Heart right ventricle (tissue), 16 donors: Measurements from ENCODE around the gene C4orf54. TPM values are rescaled to one million over a fixed set of nuclear protein-coding genes. Genes with fewer than 3 reads are reported as not detected.

Experiments used
- ATAC-seq, 8 donors: fragments of 200-7000 bp; cut with Tn5 transposase; one replicate each; pipeline ENCODE4 v1.9.1; 2020; ENCODE audit warnings: mild to moderate bottlenecking in 8 of 8, moderate library complexity in 8 of 8, moderate number of reproducible peaks in 1 of 8
- DNase-seq, 2 donors: peaks; one replicate each; pipeline ENCODE4 v3.0.0-alpha.2; 2020
- H3K27ac ChIP-seq, 10 donors: fragments of 200-600 bp; sonication (generic) in 2 of 10; one replicate each; pipeline versions ENCODE4 v1.5.0 to v1.8.0; 2020 to 2022; ENCODE audit warnings: mild to moderate bottlenecking in 3 of 10
- H3K27me3 ChIP-seq, 7 donors: fragments of 200-600 bp; one replicate each; pipeline ENCODE4 v1.8.0; 2021 to 2022; ENCODE audit warnings: mild to moderate bottlenecking in 2 of 7
- H3K36me3 ChIP-seq, 9 donors: fragments of 200-600 bp; sonication (generic) in 1 of 9; one replicate each; pipeline versions ENCODE4 v1.5.0 to v1.8.0; 2020 to 2022; ENCODE audit warnings: mild to moderate bottlenecking in 2 of 9
- H3K4me1 ChIP-seq, 9 donors: fragments of 200-600 bp; sonication (generic) in 1 of 9; one replicate each; pipeline versions ENCODE4 v1.5.0 to v1.8.0; 2020 to 2022; ENCODE audit warnings: mild to moderate bottlenecking in 4 of 9
- H3K4me3 ChIP-seq, 10 donors: fragments of 200-600 bp; sonication (generic) in 2 of 10; one replicate each; pipeline versions ENCODE4 v1.5.0 to v1.8.0; 2020 to 2022; ENCODE audit warnings: mild to moderate bottlenecking in 7 of 10, moderate library complexity in 2 of 10
- H3K9me3 ChIP-seq, 11 donors: fragments of 200-600 bp in 10 of 11; sonication (generic) in 2 of 11; one replicate each; pipeline versions ENCODE4 v1.5.0 to v1.8.0; 2013 to 2022; ENCODE audit warnings: mild to moderate bottlenecking in 2 of 11, control low read depth in 1 of 11, moderate library complexity in 1 of 11
- WGBS, 2 donors: extraction: QIAGEN DNeasy Blood & Tissue Kit; methylation state at CpG; one replicate each; pipeline ENCODE4 v1.1.7; 2013; ENCODE audit warnings: inconsistent platforms in 1 of 2; 5-methylcytosine and 5-hydroxymethylcytosine counted together
- intact Hi-C, 10 donors: fragments of 100-400 bp; cut with DNase I; formaldehyde crosslinking; loops; one replicate each; pipeline versions ENCODE4 v1.11.1 to v1.14.2; 2022
- polyA plus RNA-seq, 2 donors: library from polyadenylated mRNA; stranded (reverse); fragments of 200-250 nt; gene quantifications; one replicate each; pipeline ENCODE4 v1.2.3, GENCODE V29; 2013
- total RNA-seq, 10 donors: library from RNA; stranded (reverse); fragmentation: NEBNext Ultra II Directional in 3 of 10; extraction: Animal tissue kit (Norgen Biotek cat#: 25700) in 3 of 10; gene quantifications; one replicate each; pipeline versions ENCODE4 v1.2.1 to v1.2.4, GENCODE V29; 2021 to 2023
- TF ChIP-seq, protein P1 (sequence below), 9 donors: fragments of 200-600 bp; sonication (generic) in 2 of 9; IDR thresholded peaks; one replicate each; pipeline versions ENCODE4 v1.5.0 to v1.8.0; 2021 to 2022; ENCODE audit warnings: antibody characterized with exemption in 9 of 9, mild to moderate bottlenecking in 5 of 9, moderate library complexity in 1 of 9
- donor health status: Arrhythmogenic right ventricular cardiomyopathy.
- donor health status: ischemic (EF 13 %, LVEDD 7.1; RV severe dilation, severe dysfunction).
- donor health status: healthy with polysubstance abuse.
- donor health status: DM: no; HTN: yes; CAD: no.
- donor health status: DM: no; HTN: no; CAD: no.
- donor health status: ischemic (EF 25% LVEDD 6.9; RV normal size, moderate dysfunction).
- donor health status: ischemic (EF 25% LVEDD 5.7; RV mildly dilated, moderate dysfunction).
- donor health status: healthy.
- donor health status: DM: yes; HTN: yes; CAD: no.
- donor health status: Ischemic cardiomyopathy.
- donor health status: ischemic (EF 35%, LVEDD 5.7; RV mildly dilated, moderate dysfunction).
- donor health status: nonischemic (EF 11% LVEDD 7.7; RV severe dilation, severe dysfunction).
- donor health status: DM: yes; HTN: yes; CAD: no.
- donor health status: PGD.
- donor health status: ischemic (EF 29% LVEDD 5.4; RV normal size, mild dysfunction).
- donor health status: nonischemic (EF 23%, LVEDD 6.1; RV moderate dilation, normal function).

C4orf54 gene
- total and polyA plus RNA-seq, 12 donors: 0.68 to 14.4 (median 1.6) TPM

DNA sequence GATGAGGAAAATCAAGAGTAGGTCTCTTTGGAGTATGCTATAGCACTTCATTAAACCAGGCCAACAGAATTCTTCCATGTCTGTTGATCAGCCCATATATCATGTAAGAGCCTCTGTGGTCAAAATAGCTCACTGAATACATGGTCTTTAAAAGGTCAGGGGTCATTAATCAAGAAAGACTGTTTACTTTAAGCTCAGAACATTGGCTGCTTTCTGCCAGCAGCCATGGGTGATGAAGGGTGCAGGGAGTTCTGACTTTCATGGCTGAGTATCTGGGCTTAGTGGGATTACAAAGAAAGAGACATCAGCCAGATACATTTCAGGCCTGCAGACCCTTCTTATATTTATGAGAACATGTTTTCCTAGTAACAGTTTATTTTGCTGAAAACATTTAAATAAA lies 7.1 kb upstream of the C4orf54 start:
- no peaks in the 10 kb centered on the region for H3K27me3 ChIP-seq
- no peaks in the 10 kb centered on the region for H3K36me3 ChIP-seq
- TF ChIP-seq, protein P1, sequence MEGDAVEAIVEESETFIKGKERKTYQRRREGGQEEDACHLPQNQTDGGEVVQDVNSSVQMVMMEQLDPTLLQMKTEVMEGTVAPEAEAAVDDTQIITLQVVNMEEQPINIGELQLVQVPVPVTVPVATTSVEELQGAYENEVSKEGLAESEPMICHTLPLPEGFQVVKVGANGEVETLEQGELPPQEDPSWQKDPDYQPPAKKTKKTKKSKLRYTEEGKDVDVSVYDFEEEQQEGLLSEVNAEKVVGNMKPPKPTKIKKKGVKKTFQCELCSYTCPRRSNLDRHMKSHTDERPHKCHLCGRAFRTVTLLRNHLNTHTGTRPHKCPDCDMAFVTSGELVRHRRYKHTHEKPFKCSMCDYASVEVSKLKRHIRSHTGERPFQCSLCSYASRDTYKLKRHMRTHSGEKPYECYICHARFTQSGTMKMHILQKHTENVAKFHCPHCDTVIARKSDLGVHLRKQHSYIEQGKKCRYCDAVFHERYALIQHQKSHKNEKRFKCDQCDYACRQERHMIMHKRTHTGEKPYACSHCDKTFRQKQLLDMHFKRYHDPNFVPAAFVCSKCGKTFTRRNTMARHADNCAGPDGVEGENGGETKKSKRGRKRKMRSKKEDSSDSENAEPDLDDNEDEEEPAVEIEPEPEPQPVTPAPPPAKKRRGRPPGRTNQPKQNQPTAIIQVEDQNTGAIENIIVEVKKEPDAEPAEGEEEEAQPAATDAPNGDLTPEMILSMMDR (IDR thresholded peaks at IDR 0.05): no peak
- ATAC-seq (no peak), DNase-seq (no peak)
- H3K4me3 ChIP-seq: no peak overlapping the region
- intact Hi-C loops: loop anchor here in 1 of 10 donors (5.0 kb wide), 1 partner anchor 58 kb away; no protein-coding TSS in a partner anchor
- H3K27ac ChIP-seq: peak overlapping the region in 2 of 10 donors; percentile 5 to 16
- no peaks in the 10 kb centered on the region for H3K9me3 ChIP-seq
- H3K4me1 ChIP-seq: peaks cover 0 to 26% (median 3%) of the 10 kb centered on the region in 9 donors

DNA sequence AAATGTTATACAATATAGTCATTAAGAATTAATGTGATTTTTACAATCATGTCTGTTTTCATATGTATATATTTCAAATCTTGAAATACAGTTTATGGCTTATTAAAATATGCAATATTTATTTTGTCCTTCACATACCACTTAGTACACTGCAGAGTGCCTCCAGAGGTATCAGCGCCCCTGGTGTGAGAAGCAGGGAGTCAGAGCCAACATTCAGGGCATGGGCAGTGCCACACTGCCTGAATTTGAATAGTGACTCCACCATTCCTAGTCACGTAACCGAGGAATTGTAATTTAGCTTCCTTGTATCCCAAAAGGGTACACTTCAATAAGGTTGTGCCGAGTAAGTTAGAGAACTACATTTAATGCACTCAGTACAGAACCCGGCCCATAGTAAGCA lies 4.3 kb upstream of the C4orf54 start:
- H3K9me3 ChIP-seq: no peaks in the 10 kb centered on the region
- H3K27ac ChIP-seq: peak overlapping the region in 4 of 10 donors; percentile 16 to 63 (median 37)
- 48 to 60% methylated on average over 5 of the region's 5 CpGs for WGBS, 2 donors
- peaks cover 0 to 23% (median 5%) of the 10 kb centered on the region in 9 donors for H3K4me1 ChIP-seq
- no peak overlapping the region for H3K4me3 ChIP-seq
- no peaks in the 10 kb centered on the region for H3K27me3 ChIP-seq
- H3K36me3 ChIP-seq: no peaks in the 10 kb centered on the region
- ATAC-seq (peak; percentile 73 to 85 (median 78)), DNase-seq (no peak)
- intact Hi-C loops: no loop called here
- TF ChIP-seq, protein P1 (IDR thresholded peaks at IDR 0.05): peak in 4 of 9 donors; percentile 19 to 30 (median 26)

DNA sequence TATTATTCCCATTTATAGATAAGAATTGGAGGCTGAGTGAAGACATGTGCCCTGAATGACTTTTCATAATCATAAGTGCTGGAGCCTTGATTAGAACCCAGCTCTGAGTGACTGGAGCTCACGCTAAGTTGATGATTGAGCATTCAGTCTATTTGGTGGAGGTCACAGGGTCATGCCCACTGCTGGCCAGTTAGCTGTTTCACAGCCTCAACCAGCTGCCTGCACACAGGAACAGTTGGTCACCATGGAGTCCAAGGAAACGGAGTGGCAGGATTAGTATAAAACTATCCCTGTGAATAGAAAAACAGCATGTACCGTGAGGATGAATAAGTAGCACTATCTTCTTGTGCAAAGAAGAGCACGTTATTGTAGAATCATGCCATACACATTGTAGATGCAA lies 1.0 kb upstream of the C4orf54 start:
- H3K27me3 ChIP-seq: no peaks in the 10 kb centered on the region
- peak overlapping the region in 7 of 10 donors; percentile 23 to 75 (median 63) for H3K27ac ChIP-seq
- H3K36me3 ChIP-seq: no peaks in the 10 kb centered on the region
- H3K4me3 ChIP-seq: no peak overlapping the region
- WGBS, 2 donors: 65 to 69% methylated on average over 4 of the region's 4 CpGs
- TF ChIP-seq, protein P1 (IDR thresholded peaks at IDR 0.05): no peak
- ATAC-seq: no peak
- peaks cover 0 to 39% (median 4%) of the 10 kb centered on the region in 9 donors for H3K4me1 ChIP-seq
- intact Hi-C loops: no loop called here
- no peaks in the 10 kb centered on the region for H3K9me3 ChIP-seq
- DNase-seq: no peak

DNA sequence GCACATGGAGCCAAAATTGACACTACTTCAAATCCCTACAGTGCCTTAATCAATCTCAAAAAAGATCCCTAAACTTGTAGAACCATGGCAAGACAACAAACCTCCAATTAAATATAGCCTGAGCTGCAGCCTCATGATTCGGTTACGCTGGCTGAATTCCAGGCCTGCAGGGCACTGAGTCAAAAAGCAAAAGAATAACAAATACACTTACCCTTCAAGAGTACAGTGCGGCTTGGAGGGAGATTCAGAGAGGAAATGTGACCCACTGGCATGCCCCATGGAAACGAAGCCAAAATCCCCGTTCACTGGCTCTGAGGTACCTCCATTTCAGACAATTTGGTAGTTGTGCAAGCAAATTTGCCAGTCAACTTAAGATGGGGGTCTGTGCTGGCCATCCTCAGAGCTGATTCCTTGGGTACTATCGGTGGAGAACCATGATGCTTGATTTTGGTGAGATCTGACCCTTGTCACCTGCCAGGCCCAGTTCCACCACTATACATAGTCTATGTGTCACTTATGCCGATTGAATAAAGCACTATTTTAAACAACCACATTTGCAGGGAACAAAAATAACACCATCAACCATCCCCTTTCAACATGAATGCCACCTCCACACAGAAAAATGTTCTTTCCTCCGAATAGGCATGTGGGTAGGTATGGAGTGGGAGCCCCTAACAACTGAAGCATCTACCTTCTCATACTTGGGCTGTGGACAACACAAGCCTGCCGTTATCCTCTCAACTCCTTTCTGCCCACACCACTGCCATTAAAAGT lies 2.1 kb downstream of the C4orf54 start:
- intact Hi-C loops: no loop called here
- 45% methylated on average over 9 of the region's 9 CpGs for WGBS, 2 donors
- ATAC-seq: peak in 7 of 8 donors; percentile 46 to 80 (median 70)

More for the DNA sequence above, 2.1 kb downstream of the C4orf54 start:
- Histone ChIP-seq H3K4me1 (peaks cover 0 to 35% (median 4%) of the 10 kb centered on the region in 9 donors), H3K27ac (peak overlapping the region in 7 of 10 donors; percentile 23 to 71 (median 59)), H3K27me3 (no peaks in the 10 kb centered on the region), H3K4me3 (no peak overlapping the region), H3K36me3 (no peaks in the 10 kb centered on the region), H3K9me3 (peaks cover 0 to 9% (median 0%) of the 10 kb centered on the region in 11 donors)
- TF ChIP-seq, protein P1 (IDR thresholded peaks at IDR 0.05): no peak
- peak; percentile 51 to 61 for DNase-seq
